ENCODE measurements around the gene CLK3. TPM values are rescaled to one million over a fixed set of nuclear protein-coding genes. Genes with fewer than 3 reads are reported as not detected.

CLK3 gene
- polyA plus RNA-seq, 1 experiment, result 58.3 TPM

DNA sequence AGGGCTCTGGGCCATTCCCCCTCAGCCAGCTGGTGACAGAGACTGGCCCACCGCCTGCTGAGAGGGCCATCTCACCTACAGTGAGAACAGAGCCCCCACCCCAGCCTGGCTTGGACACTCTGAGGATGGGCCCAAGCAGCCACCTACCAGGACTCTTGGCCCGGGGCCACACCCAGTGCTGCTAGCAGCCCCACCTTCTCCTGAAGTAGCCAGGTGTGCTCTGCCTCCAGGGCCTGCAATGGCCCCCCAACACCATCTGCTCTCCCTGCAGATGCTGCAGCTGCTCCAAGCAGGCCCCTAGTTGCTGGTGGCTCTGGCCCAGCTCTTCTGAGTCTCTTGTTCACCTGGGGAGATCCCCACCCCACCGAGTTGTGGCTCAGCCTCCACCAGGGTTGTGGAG is 6.8 kb upstream of the CLK3 start:
- Histone ChIP-seq H3K27me3 (ENCODE audit: control insufficient read depth, insufficient read depth, low read length) (peaks cover 5% of the 10 kb centered on the region), H3K4me3 (ENCODE audit: low read depth, low read length) (no peak overlapping the region), H3K36me3 (ENCODE audit: control insufficient read depth, insufficient read depth, low read length) (no peaks in the 10 kb centered on the region)
- DNase-seq (ENCODE audit: low read depth), result no peak
- ChIA-PET CTCF (interaction anchor here (0.9 kb wide), 1 partner anchor 23 kb away, joined by 4 read pairs; no protein-coding TSS in a partner anchor), POLR2A (no interaction called here)
- TF ChIP-seq CTCF (IDR thresholded peaks at IDR 0.05; ENCODE audit: insufficient read depth, low read depth, low read length), result no peak

GRCh38 chr15:74609938-74610301 is 5.7 kb upstream of the CLK3 start:
- POLR2A ChIA-PET, result no interaction called here
- no peak for DNase-seq (ENCODE audit: low read depth)
- no peaks in the 10 kb centered on the region for H3K36me3 ChIP-seq (ENCODE audit: control insufficient read depth, insufficient read depth, low read length)
- no peak overlapping the region for H3K4me3 ChIP-seq (ENCODE audit: low read depth, low read length)
- no peak for TF ChIP-seq CTCF (IDR thresholded peaks at IDR 0.05; ENCODE audit: insufficient read depth, low read depth, low read length)
- CTCF ChIA-PET, result interaction anchor here (1.0 kb wide), 1 partner anchor 120 kb away, joined by 3 read pairs; no protein-coding TSS in a partner anchor
- peaks cover 5% of the 10 kb centered on the region for H3K27me3 ChIP-seq (ENCODE audit: control insufficient read depth, insufficient read depth, low read length)

- DNase-seq (ENCODE audit: low read depth), result no peak
- POLR2A ChIA-PET, result no interaction called here
- H3K27me3 ChIP-seq (ENCODE audit: control insufficient read depth, insufficient read depth, low read length), result peaks cover 5% of the 10 kb centered on the region
- no peaks in the 10 kb centered on the region for H3K36me3 ChIP-seq (ENCODE audit: control insufficient read depth, insufficient read depth, low read length)
- no peak for TF ChIP-seq CTCF (IDR thresholded peaks at IDR 0.05; ENCODE audit: insufficient read depth, low read depth, low read length)
- no peak overlapping the region for H3K4me3 ChIP-seq (ENCODE audit: low read depth, low read length)
- CTCF ChIA-PET, result interaction anchor here (1.0 kb wide), 1 partner anchor 121 kb away, joined by 3 read pairs; no protein-coding TSS in a partner anchor
These were observed 5.2 kb upstream of the CLK3 start for GRCh38 chr15:74610302-74610951.

DNA sequence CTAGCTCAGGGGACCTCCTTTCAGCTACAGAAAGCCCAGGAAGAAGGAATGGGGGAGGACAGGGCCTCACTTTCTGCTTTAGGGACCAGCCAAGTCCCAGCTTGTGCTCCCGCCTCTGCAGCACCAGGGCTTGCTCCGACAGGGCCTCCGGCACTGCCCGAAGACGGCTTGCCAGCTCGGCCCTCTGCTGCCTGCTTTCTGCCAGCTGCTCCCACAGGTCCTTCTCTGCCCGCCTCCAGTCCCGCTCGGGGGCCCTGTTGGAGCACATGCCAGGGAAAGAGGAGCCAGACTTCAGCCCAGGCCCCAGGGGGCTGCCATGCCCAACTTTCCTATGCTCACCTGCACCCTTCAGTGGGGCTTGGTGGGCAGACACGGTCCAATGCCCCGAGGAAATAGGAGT is 4.3 kb upstream of the CLK3 start:
- DNase-seq (ENCODE audit: low read depth), result no peak
- Histone ChIP-seq H3K4me3 (ENCODE audit: low read depth, low read length) (no peak overlapping the region), H3K27me3 (ENCODE audit: control insufficient read depth, insufficient read depth, low read length) (peaks cover 5% of the 10 kb centered on the region), H3K36me3 (ENCODE audit: control insufficient read depth, insufficient read depth, low read length) (no peaks in the 10 kb centered on the region)
- ChIA-PET CTCF (no interaction called here), POLR2A (no interaction called here)
- no peak for TF ChIP-seq CTCF (IDR thresholded peaks at IDR 0.05; ENCODE audit: insufficient read depth, low read depth, low read length)

DNA sequence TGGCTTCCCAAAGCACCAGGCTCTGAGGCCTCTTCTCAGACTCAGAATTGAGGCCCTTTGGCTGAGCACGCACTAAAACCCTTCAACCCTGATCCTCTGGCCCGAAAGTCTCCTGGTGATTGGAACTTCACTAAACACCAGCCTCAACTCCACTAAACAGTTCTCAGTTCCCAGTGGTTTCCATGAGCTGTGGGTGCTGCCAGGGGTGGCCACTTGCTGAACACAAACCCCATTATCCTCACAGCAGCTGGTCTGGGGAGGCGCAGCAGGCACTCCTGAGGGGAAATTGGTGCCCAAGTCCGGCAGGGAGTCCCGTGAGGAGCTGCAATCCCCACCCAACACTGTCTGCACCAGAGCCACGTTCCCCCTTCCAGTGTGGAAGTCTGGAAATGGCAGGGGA is 3.8 kb upstream of the CLK3 start:
- no peak for DNase-seq (ENCODE audit: low read depth)
- Histone ChIP-seq H3K27me3 (ENCODE audit: control insufficient read depth, insufficient read depth, low read length) (peaks cover 5% of the 10 kb centered on the region), H3K36me3 (ENCODE audit: control insufficient read depth, insufficient read depth, low read length) (no peaks in the 10 kb centered on the region), H3K4me3 (ENCODE audit: low read depth, low read length) (no peak overlapping the region)
- CTCF ChIA-PET, result interaction anchor here (0.7 to 13.7 kb wide), 2 partner anchors 22 to 237 kb away, joined by 3 to 135 read pairs; no protein-coding TSS in a partner anchor
- POLR2A ChIA-PET, result no interaction called here
- TF ChIP-seq CTCF (IDR thresholded peaks at IDR 0.05; ENCODE audit: insufficient read depth, low read depth, low read length), result no peak

All from BJ (cell line).